Hepatocyte (in vitro differentiated cells): Measurements from ENCODE around the gene HNF1B. TPM values are rescaled to one million over a fixed set of nuclear protein-coding genes. Genes with fewer than 3 reads are reported as not detected.

Experiments
- DNase-seq: peaks from one replicate; pipeline ENCODE4 v3.0.0-alpha.2; 2016; ENCODE audit warnings: low spot score
- H2AFZ ChIP-seq: fragments of 200-600 bp; sonication (generic); 2 replicates; pipeline ENCODE4 v1.6.0; 2016; ENCODE audit warnings: antibody characterized with exemption, mild to moderate bottlenecking
- H3K27ac ChIP-seq: fragments of 200-600 bp; sonication (generic); 2 replicates; pipeline ENCODE4 v1.5.1; 2016; ENCODE audit warnings: mild to moderate bottlenecking
- H3K27me3 ChIP-seq: fragments of 200-600 bp; sonication (generic); 2 replicates; pipeline ENCODE4 v1.6.1; 2016
- H3K36me3 ChIP-seq: fragments of 200-600 bp; sonication (generic); replicated peaks from 2 replicates; pipeline ENCODE4 v1.5.1; 2016; ENCODE audit warnings: low read depth; ENCODE audit not compliant: insufficient read depth
- H3K4me1 ChIP-seq: fragments of 200-600 bp; sonication (generic); 2 replicates; pipeline ENCODE4 v1.5.1; 2016; ENCODE audit warnings: mild to moderate bottlenecking, moderate library complexity; ENCODE audit not compliant: insufficient read depth
- H3K4me2 ChIP-seq: fragments of 200-600 bp; sonication (generic); 2 replicates; pipeline ENCODE4 v1.6.0; 2016
- H3K4me3 ChIP-seq: fragments of 200-600 bp; sonication (generic); 2 replicates; pipeline ENCODE4 v1.5.1; 2016; ENCODE audit warnings: mild to moderate bottlenecking
- H3K79me2 ChIP-seq: fragments of 200-600 bp; sonication (generic); 2 replicates; pipeline ENCODE4 v1.6.0; 2017; ENCODE audit warnings: mild to moderate bottlenecking
- H3K9me2 ChIP-seq: fragments of 200-600 bp; sonication (generic); replicated peaks from 2 replicates; pipeline ENCODE4 v1.6.0; 2017; ENCODE audit warnings: mild to moderate bottlenecking; ENCODE audit not compliant: insufficient read depth
- H3K9me3 ChIP-seq: fragments of 200-600 bp; sonication (generic); 2 replicates; pipeline ENCODE4 v1.5.1; 2016; ENCODE audit warnings: low read depth, mild to moderate bottlenecking
- H4K20me1 ChIP-seq: fragments of 200-600 bp; sonication (generic); 2 replicates; pipeline ENCODE4 v1.6.0; 2016; ENCODE audit warnings: mild to moderate bottlenecking; ENCODE audit not compliant: insufficient read depth, poor library complexity, severe bottlenecking
- EZH2 ChIP-seq: fragments of 200-600 bp; sonication (generic); IDR thresholded peaks from 2 replicates; pipeline ENCODE4 v1.6.1; 2016; ENCODE audit warnings: antibody characterized with exemption, mild to moderate bottlenecking, borderline replicate concordance
- EZH2phosphoT487 ChIP-seq: fragments of 200-600 bp; sonication (generic); IDR thresholded peaks from one replicate; pipeline ENCODE4 v1.6.1; 2018; ENCODE audit warnings: antibody characterized with exemption, mild to moderate bottlenecking, low read depth, moderate library complexity; ENCODE audit not compliant: unreplicated experiment, severe bottlenecking
- WGBS: methylation state at CpG from one replicate; pipeline ENCODE4 v1.1.6; 2016; ENCODE audit warnings: low lambda C conversion rate; ENCODE audit errors: missing lambda C conversion rate; 5-methylcytosine and 5-hydroxymethylcytosine counted together
- polyA plus RNA-seq: library from polyadenylated mRNA; unstranded; fragments of >200 nt; fragmentation: Nextera tagmentation; extraction: Ambion mirVana; gene quantifications from 2 replicates; pipeline ENCODE4 v1.2.1, GENCODE V29; 2016
- total RNA-seq: library from RNA; depleted of rRNA; stranded (reverse); fragments of >200 nt; gene quantifications from 2 replicates; pipeline ENCODE4 v1.2.3, GENCODE V29; 2014
- TF ChIP-seq, protein P1 (sequence below): fragments of 200-600 bp; sonication (generic); IDR thresholded peaks from 2 replicates; pipeline ENCODE4 v1.5.1; 2016; ENCODE audit warnings: antibody characterized with exemption, mild to moderate bottlenecking; ENCODE audit not compliant: poor library complexity

The HNF1B gene
- total and polyA plus RNA-seq, 2 experiments from 2014 or later, result 8.8 to 18.2 TPM

DNA sequence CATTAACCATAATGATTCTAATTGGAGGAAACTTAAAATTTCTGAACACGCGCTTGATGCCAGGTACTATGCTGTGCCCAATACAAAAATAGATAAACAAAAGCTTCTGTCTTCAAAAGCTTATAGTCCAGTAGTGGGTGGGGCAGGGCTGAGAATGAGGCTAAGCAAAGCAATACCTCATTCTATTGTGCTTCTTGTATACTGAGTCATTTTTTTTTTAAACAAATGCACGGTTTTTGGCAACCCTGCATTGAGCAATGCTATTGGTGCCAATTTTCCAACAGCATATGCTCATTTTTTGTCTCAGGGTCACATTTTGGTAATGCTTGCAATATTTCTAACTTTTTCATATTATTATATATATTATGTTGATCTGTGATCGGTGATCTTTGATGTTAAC is 34.7 kb upstream of the HNF1B start:
- 77% methylated on average over 4 of the region's 4 CpGs for WGBS
- Histone ChIP-seq H3K9me3 (no peaks in the 10 kb centered on the region), H3K36me3 (no peaks in the 10 kb centered on the region), H4K20me1 (no peaks in the 10 kb centered on the region), H3K9me2 (no peaks in the 10 kb centered on the region), H3K4me2 (no peak overlapping the region), H3K27ac (no peak overlapping the region), H3K27me3 (no peaks in the 10 kb centered on the region), H3K4me1 (no peaks in the 10 kb centered on the region), H3K4me3 (no peak overlapping the region), H3K79me2 (no peaks in the 10 kb centered on the region), H2AFZ (no peak overlapping the region)
- no peak for TF ChIP-seq EZH2phosphoT487
- TF ChIP-seq EZH2, result no peak
- TF ChIP-seq, protein P1, sequence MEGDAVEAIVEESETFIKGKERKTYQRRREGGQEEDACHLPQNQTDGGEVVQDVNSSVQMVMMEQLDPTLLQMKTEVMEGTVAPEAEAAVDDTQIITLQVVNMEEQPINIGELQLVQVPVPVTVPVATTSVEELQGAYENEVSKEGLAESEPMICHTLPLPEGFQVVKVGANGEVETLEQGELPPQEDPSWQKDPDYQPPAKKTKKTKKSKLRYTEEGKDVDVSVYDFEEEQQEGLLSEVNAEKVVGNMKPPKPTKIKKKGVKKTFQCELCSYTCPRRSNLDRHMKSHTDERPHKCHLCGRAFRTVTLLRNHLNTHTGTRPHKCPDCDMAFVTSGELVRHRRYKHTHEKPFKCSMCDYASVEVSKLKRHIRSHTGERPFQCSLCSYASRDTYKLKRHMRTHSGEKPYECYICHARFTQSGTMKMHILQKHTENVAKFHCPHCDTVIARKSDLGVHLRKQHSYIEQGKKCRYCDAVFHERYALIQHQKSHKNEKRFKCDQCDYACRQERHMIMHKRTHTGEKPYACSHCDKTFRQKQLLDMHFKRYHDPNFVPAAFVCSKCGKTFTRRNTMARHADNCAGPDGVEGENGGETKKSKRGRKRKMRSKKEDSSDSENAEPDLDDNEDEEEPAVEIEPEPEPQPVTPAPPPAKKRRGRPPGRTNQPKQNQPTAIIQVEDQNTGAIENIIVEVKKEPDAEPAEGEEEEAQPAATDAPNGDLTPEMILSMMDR, result no peak
- no peak for DNase-seq

DNA sequence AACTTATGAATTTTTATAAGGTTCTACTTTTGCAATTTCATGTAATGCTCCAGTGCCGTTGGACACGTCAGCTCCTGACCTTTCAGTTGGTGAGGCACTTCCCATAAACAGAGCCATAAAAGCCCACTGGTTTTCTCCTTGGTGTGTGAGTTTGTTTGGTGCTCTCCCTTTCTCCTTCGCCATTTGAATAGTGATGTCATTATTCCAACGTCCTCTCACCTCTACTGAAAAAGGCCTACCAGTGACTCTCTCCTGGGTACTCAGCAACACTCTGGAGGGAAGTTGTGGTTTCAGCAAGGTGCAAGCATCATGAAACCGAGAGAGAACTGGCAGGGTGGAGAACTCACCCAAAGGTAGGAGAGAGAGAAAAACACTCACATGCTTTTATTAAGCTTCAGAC is 29.6 kb upstream of the HNF1B start:
- H3K4me3 ChIP-seq, result no peak overlapping the region
- no peaks in the 10 kb centered on the region for H3K9me2 ChIP-seq
- H2AFZ ChIP-seq, result no peak overlapping the region
- no peak for DNase-seq
- H3K27ac ChIP-seq, result no peak overlapping the region
- TF ChIP-seq EZH2phosphoT487 (no peak), EZH2 (no peak)
- TF ChIP-seq, protein P1, result no peak
- no peaks in the 10 kb centered on the region for H3K27me3 ChIP-seq
- H3K79me2 ChIP-seq, result no peaks in the 10 kb centered on the region
- H3K9me3 ChIP-seq, result no peaks in the 10 kb centered on the region
- no peak overlapping the region for H3K4me2 ChIP-seq
- no peaks in the 10 kb centered on the region for H3K4me1 ChIP-seq
- no peaks in the 10 kb centered on the region for H4K20me1 ChIP-seq
- WGBS, result 82% methylated on average over 5 of the region's 5 CpGs
- no peaks in the 10 kb centered on the region for H3K36me3 ChIP-seq

DNA sequence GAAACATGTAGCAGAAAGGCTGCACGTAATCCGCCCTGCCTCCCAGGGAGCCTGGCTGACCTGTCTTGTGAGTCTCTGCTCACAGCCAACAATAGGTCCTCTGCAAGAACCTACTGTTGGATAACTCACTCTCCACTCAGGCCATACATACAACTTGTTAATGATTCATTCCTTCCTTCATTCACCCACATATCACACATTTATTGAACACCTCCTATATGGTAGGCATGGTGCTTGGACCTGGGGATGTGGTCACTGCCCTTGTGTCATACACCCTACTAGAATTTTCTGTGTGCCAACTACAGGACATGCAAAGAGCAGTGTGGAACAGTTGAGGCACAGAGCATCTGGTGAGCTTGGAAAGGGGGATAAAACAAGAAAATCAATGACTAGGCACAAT is 28.1 kb upstream of the HNF1B start:
- H2AFZ ChIP-seq, result no peak overlapping the region
- H3K79me2 ChIP-seq, result no peaks in the 10 kb centered on the region
- no peaks in the 10 kb centered on the region for H3K27me3 ChIP-seq
- H4K20me1 ChIP-seq, result no peaks in the 10 kb centered on the region
- TF ChIP-seq EZH2, result no peak
- TF ChIP-seq, protein P1, result no peak
- TF ChIP-seq EZH2phosphoT487, result no peak
- no peak overlapping the region for H3K4me3 ChIP-seq
- no peaks in the 10 kb centered on the region for H3K9me2 ChIP-seq
- H3K27ac ChIP-seq, result no peak overlapping the region
- H3K36me3 ChIP-seq, result no peaks in the 10 kb centered on the region
- DNase-seq, result no peak
- no peaks in the 10 kb centered on the region for H3K9me3 ChIP-seq
- H3K4me1 ChIP-seq, result no peaks in the 10 kb centered on the region
- 86% methylated on average over 2 of the region's 2 CpGs for WGBS
- no peak overlapping the region for H3K4me2 ChIP-seq
